GM13977 (cell line): ENCODE results near the gene IMMP2L.

Experiments used
- DNase-seq: peaks from one replicate; pipeline ENCODE4 v3.0.0; 2012; ENCODE audit warnings: low spot score
- CTCF ChIP-seq: IDR thresholded peaks from 2 replicates; pipeline ENCODE4 v1.5.1; 2012; ENCODE audit warnings: mild to moderate bottlenecking, control low read depth; ENCODE audit not compliant: insufficient read depth; ENCODE audit errors: extremely low read depth, missing control alignments
- in situ Hi-C: fragments of 300-500 bp; cut with MboI; formaldehyde crosslinking; loops from one replicate; pipeline ENCODE4 v1.12.0; 2022; ENCODE audit warnings: low sequenced_read_pairs, low pct_unique_long_range_greater_than_20kb, mixed read lengths, inconsistent platforms; ENCODE audit not compliant: unreplicated experiment

IMMP2L gene

GRCh38 chr7:111012799-111013675 lies 549.3 kb downstream of the IMMP2L start:
- no peak for TF ChIP-seq CTCF
- DNase-seq, result peak; percentile 14
- in situ Hi-C loops, result no loop called here

DNA sequence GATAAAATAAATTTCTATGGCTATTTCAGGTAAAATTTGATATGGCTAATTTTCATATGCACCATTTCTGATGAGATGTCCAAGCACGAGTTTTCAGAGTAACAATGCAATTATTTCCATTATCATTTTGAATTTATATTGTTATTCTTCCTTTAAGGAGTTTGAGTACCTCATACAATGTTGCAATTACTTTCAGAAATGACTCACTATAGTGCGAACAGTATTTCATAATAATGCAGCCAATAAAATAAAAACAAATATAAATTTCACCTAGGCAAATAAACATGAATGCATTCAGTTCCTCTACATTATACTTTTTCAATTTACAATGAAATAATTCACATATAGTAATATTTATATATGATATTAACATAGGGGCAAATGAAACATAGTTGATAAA lies 550.1 kb downstream of the IMMP2L start:
- TF ChIP-seq CTCF, result no peak
- in situ Hi-C loops, result no loop called here
- DNase-seq, result no peak

DNA sequence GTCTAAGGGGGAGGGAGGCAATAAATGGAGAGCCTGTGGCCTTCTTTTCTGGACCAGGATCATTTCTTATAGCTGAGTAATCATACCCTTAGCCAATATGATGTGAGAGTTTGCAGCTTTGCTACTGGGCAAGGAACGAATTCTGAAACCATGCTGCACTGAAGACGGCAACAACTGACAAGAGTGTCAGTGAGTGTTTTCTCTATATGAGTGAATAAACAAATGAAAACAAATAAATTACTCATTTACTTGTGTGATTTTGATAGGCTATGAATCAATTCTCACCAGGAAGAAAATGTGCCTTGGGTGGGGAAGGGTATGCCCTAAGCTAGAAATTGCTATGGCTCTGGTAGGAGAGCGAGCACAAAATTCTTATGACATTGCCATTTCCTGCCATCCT lies 550.8 kb downstream of the IMMP2L start:
- in situ Hi-C loops, result no loop called here
- no peak for DNase-seq
- no peak for TF ChIP-seq CTCF

- no peak for TF ChIP-seq CTCF
- DNase-seq, result no peak
- in situ Hi-C loops, result no loop called here
Observed at GRCh38 chr7:111010798-111011197, 551.5 kb downstream of the IMMP2L start.

DNA sequence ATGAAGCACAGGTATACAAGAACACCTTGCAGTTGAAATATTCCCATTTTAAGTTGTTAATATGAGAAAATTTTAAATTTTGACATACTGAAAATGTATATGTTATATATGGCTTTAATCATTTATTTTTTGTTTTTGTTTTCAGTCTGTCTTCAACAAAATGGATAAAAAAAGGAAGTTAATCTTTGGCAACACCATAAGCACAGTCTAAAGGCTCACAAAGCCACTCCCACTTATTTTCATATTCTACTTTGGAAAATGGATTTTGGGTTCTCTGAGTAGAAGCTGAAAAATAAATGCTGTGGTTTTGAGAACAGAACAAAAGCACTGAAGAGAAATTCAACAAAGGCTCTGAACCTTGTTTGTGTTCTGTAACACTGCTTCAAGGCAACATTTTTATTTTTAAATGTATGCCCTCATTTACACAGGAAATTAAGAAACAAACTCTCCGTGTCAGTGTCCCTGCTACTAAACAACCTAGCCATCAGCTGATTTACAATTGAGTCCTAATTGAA lies 552.7 kb downstream of the IMMP2L start:
- DNase-seq, result no peak
- in situ Hi-C loops, result no loop called here

GRCh38 chr7:111006691-111007090 lies 555.6 kb downstream of the IMMP2L start:
- in situ Hi-C loops, result no loop called here
- no peak for TF ChIP-seq CTCF
- DNase-seq, result no peak

More for the DNA sequence above, 552.7 kb downstream of the IMMP2L start:
- no peak for TF ChIP-seq CTCF

DNA sequence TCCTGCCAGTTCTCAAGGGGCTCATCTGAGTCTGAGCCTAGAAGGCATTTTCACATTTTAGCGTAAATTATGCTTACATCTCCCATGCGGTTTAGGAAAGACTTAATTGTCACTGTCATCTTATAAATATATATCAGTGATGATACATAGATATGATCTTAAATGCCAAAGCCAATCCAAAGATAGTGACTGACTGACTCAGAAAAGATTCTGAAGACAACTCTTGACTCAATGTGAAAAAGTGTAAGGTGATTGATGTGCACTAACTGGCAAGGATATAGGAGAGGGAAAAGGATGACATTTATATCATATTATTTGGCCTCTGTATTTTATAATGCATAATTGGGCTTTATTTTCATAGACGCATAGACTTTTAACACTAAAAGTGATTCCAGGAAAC lies 556.3 kb downstream of the IMMP2L start:
- DNase-seq, result no peak
- in situ Hi-C loops, result no loop called here
- TF ChIP-seq CTCF, result no peak
